Measurements from ENCODE around the gene DNASE1L1. TPM values are rescaled to one million over a fixed set of nuclear protein-coding genes. Genes with fewer than 3 reads are reported as not detected.

DNASE1L1 gene
- total and polyA plus RNA-seq, 4 donors: 9.9 to 24.6 (median 14.9) TPM

DNA sequence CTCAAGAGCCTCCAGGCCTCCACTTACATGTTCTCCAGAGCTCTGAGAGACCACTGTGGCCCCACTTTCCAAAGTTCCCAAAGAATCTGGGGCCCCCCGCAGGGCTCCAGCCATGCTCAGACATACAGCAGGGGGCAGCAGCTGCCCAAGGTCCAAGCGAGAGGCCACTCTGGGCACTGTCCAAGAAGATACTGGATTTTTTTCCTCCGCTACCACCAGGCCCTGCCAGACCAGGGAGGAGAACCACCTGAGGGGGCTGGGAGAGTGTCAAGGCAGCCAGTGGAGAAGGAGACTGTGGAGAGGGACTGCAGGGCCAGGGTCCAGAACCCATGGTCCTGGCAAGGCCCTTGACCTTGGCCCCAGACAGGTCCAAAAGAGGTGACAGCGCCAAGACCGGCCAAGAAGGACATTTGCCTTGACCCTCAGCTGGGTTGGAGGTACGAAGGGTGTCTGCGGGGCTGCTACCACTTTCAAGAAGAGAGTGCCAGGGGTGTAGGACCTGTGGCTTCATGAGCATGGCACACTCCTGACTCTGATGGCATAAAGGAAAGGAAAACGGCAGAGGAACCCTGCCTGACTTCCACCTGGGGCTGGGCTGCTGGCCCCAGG lies 24.7 kb downstream of the DNASE1L1 start:
- Histone ChIP-seq H3K27me3 (ENCODE audit: control insufficient read depth, insufficient read depth, low read length) (no peaks in the 10 kb centered on the region), H3K4me3 (ENCODE audit: low read depth, low read length) (no peak overlapping the region), H3K4me1 (ENCODE audit: control insufficient read depth, insufficient read depth, low read length) (peaks cover 24% of the 10 kb centered on the region), H3K36me3 (ENCODE audit: control insufficient read depth, insufficient read depth, low read length) (peaks cover 16% of the 10 kb centered on the region), H3K27ac (ENCODE audit: low read depth, low read length) (no peak overlapping the region), H3K9me3 (ENCODE audit: control insufficient read depth, insufficient read depth, low read length) (no peaks in the 10 kb centered on the region)
- DNase-seq (ENCODE audit: low read depth in 4 of 6, low spot score in 6 of 6): no peak
- WGBS (ENCODE audit: insufficient coverage): 88% methylated on average over 7 of the region's 8 CpGs

DNA sequence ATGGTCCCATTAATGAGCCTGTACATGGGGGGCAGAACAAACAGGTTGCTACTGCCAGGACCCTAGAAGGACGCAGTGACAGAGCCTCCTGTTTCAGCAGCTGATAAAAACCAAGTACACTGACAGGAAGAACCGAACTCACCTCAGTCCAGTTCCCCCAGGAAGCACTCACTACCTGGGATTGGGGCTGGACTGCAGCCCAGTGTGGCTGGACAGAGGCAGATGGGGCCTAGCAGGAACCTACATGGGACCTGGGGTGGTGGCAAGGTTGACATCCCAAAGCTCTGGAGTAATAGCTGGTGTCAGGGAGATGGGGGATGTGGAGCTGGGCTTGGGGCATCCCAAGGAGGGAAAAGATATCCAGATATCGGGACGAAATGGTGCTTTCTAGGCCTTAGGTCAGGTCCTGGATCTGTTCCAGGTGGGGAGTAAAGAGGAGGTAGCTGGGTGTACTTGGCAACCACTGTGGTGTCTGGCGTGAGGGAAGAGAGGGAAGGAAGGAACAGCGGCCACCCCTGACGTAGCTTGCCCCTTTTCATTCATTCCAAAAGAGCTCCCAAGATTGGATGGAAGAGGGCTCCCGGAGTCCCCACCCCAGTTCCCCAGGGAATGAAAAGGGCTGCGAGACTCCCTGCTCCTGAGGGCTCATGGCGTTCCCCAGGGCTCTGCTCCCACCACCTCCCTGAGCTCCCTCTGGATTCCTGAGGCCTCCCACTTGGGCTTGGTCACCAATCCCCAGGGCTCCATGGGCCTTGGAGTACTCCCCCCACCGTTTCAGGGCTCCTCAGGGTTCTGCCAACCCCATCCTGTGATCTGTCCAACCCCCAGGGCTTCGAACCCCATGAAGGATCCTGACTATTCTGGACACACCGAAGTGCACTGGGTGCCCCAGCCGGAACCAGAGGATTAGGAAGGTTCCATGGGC lies 25.4 kb downstream of the DNASE1L1 start:
- peaks cover 24% of the 10 kb centered on the region for H3K4me1 ChIP-seq (ENCODE audit: control insufficient read depth, insufficient read depth, low read length)
- 59% methylated on average over 11 of the region's 14 CpGs for WGBS (ENCODE audit: insufficient coverage)
- peaks cover 16% of the 10 kb centered on the region for H3K36me3 ChIP-seq (ENCODE audit: control insufficient read depth, insufficient read depth, low read length)
- no peak for DNase-seq (ENCODE audit: low read depth in 4 of 6, low spot score in 6 of 6)
- H3K27me3 ChIP-seq (ENCODE audit: control insufficient read depth, insufficient read depth, low read length): no peaks in the 10 kb centered on the region
- H3K4me3 ChIP-seq (ENCODE audit: low read depth, low read length): no peak overlapping the region
- H3K27ac ChIP-seq (ENCODE audit: low read depth, low read length): no peak overlapping the region
- H3K9me3 ChIP-seq (ENCODE audit: control insufficient read depth, insufficient read depth, low read length): no peaks in the 10 kb centered on the region

DNA sequence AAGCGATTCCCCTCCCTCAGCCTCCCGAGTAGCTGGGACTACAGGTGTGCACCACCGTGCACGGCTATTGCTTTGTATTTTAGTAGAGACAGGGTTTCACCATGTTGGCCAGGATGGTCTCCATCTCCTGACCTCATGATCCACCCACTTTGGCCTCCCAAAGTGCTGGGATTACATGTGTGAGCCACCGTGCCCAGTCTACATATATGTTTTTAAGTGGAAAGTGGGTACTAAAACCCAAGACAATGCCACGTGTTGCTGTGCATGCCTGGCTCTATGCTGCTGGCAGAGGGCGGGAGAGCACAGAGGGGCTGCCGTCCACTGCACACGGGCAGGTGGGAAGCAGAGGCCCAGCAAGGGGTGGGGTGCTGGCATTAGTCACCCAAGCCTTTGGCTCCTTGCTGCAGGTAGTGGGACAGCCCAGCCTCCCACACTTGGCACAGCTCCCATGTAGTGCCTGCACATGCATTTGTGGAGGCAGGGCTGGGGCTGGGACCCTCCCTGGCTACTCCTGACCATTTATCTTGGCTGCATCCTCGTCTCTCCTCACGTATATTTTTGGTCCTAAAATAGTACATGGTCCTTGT lies 26.5 kb downstream of the DNASE1L1 start:
- Histone ChIP-seq H3K27me3 (ENCODE audit: control insufficient read depth, insufficient read depth, low read length) (no peaks in the 10 kb centered on the region), H3K4me1 (ENCODE audit: control insufficient read depth, insufficient read depth, low read length) (peaks cover 30% of the 10 kb centered on the region), H3K36me3 (ENCODE audit: control insufficient read depth, insufficient read depth, low read length) (peaks cover 16% of the 10 kb centered on the region), H3K4me3 (ENCODE audit: low read depth, low read length) (no peak overlapping the region), H3K9me3 (ENCODE audit: control insufficient read depth, insufficient read depth, low read length) (no peaks in the 10 kb centered on the region), H3K27ac (ENCODE audit: low read depth, low read length) (no peak overlapping the region)
- 76% methylated on average over 7 of the region's 11 CpGs for WGBS (ENCODE audit: insufficient coverage)
- DNase-seq (ENCODE audit: low read depth in 4 of 6, low spot score in 6 of 6): no peak

DNA sequence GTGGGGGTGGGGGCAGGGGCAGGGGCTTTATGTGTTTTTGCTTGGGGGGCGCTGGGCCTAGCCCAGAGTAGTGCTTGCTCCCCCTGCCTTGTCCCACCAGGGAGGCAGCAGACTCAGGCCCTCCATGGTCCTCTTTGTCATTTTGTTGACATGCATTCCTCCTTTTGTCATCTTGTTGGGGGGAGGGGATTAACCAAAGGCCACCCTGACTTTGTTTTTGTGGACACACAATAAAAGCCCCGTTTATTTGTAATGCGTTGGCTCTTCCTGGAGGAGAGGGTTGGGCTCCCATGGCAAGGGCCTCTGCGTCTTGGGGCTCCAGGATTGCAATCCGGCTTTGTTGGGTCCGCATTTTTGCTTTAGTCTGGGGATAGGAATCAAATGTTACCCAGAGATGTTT lies 27.8 kb downstream of the DNASE1L1 start:
- Histone ChIP-seq H3K4me1 (ENCODE audit: control insufficient read depth, insufficient read depth, low read length) (peaks cover 34% of the 10 kb centered on the region), H3K36me3 (ENCODE audit: control insufficient read depth, insufficient read depth, low read length) (peaks cover 16% of the 10 kb centered on the region), H3K4me3 (ENCODE audit: low read depth, low read length) (no peak overlapping the region), H3K27me3 (ENCODE audit: control insufficient read depth, insufficient read depth, low read length) (no peaks in the 10 kb centered on the region), H3K9me3 (ENCODE audit: control insufficient read depth, insufficient read depth, low read length) (no peaks in the 10 kb centered on the region), H3K27ac (ENCODE audit: low read depth, low read length) (no peak overlapping the region)
- DNase-seq (ENCODE audit: low read depth in 4 of 6, low spot score in 6 of 6): no peak
- 52% methylated on average over 4 of the region's 6 CpGs for WGBS (ENCODE audit: insufficient coverage)

DNA sequence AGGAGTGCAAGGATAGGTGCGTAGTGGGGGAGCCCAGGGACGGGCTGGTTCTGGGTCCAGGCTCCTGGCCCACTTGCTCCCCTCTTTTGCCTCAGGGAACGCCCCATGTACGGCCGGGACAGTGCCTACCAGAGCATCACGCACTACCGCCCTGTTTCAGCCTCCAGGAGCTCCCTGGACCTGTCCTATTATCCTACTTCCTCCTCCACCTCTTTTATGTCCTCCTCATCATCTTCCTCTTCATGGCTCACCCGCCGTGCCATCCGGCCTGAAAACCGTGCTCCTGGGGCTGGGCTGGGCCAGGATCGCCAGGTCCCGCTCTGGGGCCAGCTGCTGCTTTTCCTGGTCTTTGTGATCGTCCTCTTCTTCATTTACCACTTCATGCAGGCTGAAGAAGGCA lies 28.3 kb downstream of the DNASE1L1 start:
- Histone ChIP-seq H3K4me1 (ENCODE audit: control insufficient read depth, insufficient read depth, low read length) (peaks cover 34% of the 10 kb centered on the region), H3K9me3 (ENCODE audit: control insufficient read depth, insufficient read depth, low read length) (no peaks in the 10 kb centered on the region), H3K27ac (ENCODE audit: low read depth, low read length) (no peak overlapping the region), H3K27me3 (ENCODE audit: control insufficient read depth, insufficient read depth, low read length) (no peaks in the 10 kb centered on the region), H3K36me3 (ENCODE audit: control insufficient read depth, insufficient read depth, low read length) (peaks cover 16% of the 10 kb centered on the region), H3K4me3 (ENCODE audit: low read depth, low read length) (no peak overlapping the region)
- WGBS (ENCODE audit: insufficient coverage): 57% methylated on average over 13 of the region's 14 CpGs
- no peak for DNase-seq (ENCODE audit: low read depth in 4 of 6, low spot score in 6 of 6)

DNA sequence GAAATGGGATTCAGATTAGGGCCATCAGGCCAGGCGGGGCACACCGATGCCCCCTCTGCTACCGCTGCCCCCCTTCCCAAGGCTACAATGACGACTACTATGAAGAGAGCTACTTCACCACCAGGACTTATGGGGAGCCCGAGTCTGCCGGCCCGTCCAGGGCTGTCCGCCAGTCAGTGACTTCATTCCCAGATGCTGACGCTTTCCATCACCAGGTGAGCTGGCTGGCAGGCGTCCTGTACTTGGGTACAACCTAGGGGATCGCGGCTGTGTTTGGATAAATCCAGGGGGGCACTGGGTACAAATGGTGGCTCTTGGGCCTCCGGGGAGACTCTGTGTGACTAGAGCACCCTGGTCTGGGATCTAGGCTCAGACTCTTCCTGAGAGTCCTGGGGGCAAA lies 28.9 kb downstream of the DNASE1L1 start:
- Histone ChIP-seq H3K4me1 (ENCODE audit: control insufficient read depth, insufficient read depth, low read length) (peaks cover 34% of the 10 kb centered on the region), H3K4me3 (ENCODE audit: low read depth, low read length) (peak overlapping the region; percentile 67), H3K36me3 (ENCODE audit: control insufficient read depth, insufficient read depth, low read length) (peaks cover 16% of the 10 kb centered on the region), H3K27ac (ENCODE audit: low read depth, low read length) (peak overlapping the region; percentile 89), H3K27me3 (ENCODE audit: control insufficient read depth, insufficient read depth, low read length) (no peaks in the 10 kb centered on the region), H3K9me3 (ENCODE audit: control insufficient read depth, insufficient read depth, low read length) (no peaks in the 10 kb centered on the region)
- WGBS (ENCODE audit: insufficient coverage): 45% methylated on average over 12 of the region's 13 CpGs
- DNase-seq (ENCODE audit: low read depth in 4 of 6, low spot score in 6 of 6): no peak

DNA sequence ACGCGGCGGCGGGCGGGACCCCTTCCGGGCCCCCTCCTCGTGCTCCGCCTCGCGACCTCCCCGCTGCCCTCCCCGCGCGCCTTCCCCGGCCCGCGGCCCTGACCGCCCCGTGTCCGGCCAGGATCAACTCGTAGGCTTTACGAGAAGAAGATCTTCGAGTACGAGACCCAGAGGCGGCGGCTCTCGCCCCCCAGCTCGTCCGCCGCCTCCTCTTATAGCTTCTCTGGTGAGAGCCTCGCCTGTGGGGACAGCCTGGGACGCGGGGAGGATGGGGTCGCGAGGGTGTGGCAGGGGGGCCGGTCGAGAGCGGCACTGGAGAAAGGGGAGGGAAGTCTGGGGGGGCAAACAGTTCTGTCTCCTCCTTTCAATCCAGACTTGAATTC lies 29.5 kb downstream of the DNASE1L1 start:
- Histone ChIP-seq H3K27ac (ENCODE audit: low read depth, low read length) (peak overlapping the region; percentile 89), H3K4me3 (ENCODE audit: low read depth, low read length) (peak overlapping the region; percentile 67), H3K9me3 (ENCODE audit: control insufficient read depth, insufficient read depth, low read length) (no peaks in the 10 kb centered on the region), H3K4me1 (ENCODE audit: control insufficient read depth, insufficient read depth, low read length) (peaks cover 39% of the 10 kb centered on the region), H3K27me3 (ENCODE audit: control insufficient read depth, insufficient read depth, low read length) (no peaks in the 10 kb centered on the region), H3K36me3 (ENCODE audit: control insufficient read depth, insufficient read depth, low read length) (peaks cover 16% of the 10 kb centered on the region)
- DNase-seq (ENCODE audit: low read depth in 4 of 6, low spot score in 6 of 6): no peak
- 25% methylated on average over 31 of the region's 38 CpGs for WGBS (ENCODE audit: insufficient coverage)

DNA sequence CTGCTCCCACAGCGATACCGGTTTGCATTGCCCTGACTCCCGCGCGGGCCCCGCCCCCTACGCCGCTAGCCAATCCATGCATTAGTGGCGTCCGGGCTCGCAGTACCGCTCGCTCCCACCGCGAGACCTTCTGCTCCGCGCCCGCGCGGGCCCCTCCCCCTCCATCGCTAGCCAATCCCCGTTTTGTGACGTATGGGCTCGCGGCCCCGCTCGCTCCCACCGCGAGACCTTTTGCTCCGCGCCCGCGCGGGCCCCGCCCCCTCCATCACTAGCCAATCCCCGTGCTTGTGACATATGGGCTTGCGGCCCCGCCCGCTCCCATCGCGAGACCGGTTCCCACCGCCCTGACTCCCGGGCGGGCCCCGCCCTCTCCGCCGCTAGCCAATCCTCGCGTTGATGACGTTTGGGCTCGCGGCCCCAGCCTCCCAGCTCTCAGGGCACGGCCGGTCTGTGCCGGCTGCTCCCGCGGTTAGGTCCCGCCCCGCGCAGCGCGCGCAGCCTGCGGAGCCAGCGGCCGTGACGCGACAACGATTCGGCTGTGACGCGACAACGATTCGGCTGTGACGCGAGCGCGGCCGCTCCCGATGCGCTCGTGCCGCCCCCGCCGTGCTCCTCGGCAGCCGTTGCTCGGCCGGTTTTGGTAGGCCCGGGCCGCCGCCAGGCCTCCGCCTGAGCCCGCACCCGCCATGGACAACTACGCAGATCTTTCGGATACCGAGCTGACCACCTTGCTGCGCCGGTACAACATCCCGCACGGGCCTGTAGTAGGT lies 30.1 kb downstream of the DNASE1L1 start, which contains the start of gene EMD:
EMD (plus strand) TSS at position 497 of the 770 bp plus-strand sequence; CDS start at position 687, 190 bp downstream.
- no peaks in the 10 kb centered on the region for H3K9me3 ChIP-seq (ENCODE audit: control insufficient read depth, insufficient read depth, low read length)
- peaks cover 35% of the 10 kb centered on the region for H3K4me1 ChIP-seq (ENCODE audit: control insufficient read depth, insufficient read depth, low read length)
- peak within 1 kb of the TSS; percentile 67 for H3K4me3 ChIP-seq (ENCODE audit: low read depth, low read length)
- no peaks in the 10 kb centered on the region for H3K27me3 ChIP-seq (ENCODE audit: control insufficient read depth, insufficient read depth, low read length)
- DNase-seq (ENCODE audit: low read depth in 4 of 6, low spot score in 6 of 6): peak in 5 of 6 donors; percentile 84 to 98 (median 89)
- H3K36me3 ChIP-seq (ENCODE audit: control insufficient read depth, insufficient read depth, low read length): peaks cover 16% of the 10 kb centered on the region
- H3K27ac ChIP-seq (ENCODE audit: low read depth, low read length): peak within 1 kb of the TSS; percentile 94
- WGBS (ENCODE audit: insufficient coverage): 24% methylated on average over 103 of the region's 103 CpGs

Data from spinal cord (tissue), 10 donors.